PC-9 (cell line): ENCODE data around the gene ANO7.

Experiments
- CTCF ChIP-seq: fragments of 200-600 bp; sonication (generic); conservative IDR thresholded peaks from 2 replicates; pipeline ENCODE4 v1.6.1; 2017; ENCODE audit warnings: mixed run types, antibody characterized with exemption, mild to moderate bottlenecking, moderate library complexity
- EZH2 ChIP-seq: fragments of 200-600 bp; sonication (generic); IDR thresholded peaks from 2 replicates; pipeline ENCODE4 v1.8.0; 2017; ENCODE audit warnings: antibody characterized with exemption, low read depth

- TF ChIP-seq CTCF, result no peak
- TF ChIP-seq EZH2, result no peak
Measured at GRCh38 chr2:241148891-241149674, 39.4 kb upstream of the ANO7 start, which contains the start of gene PASK.
